H1 (cell line): ENCODE measurements around the gene TRPV2. TPM values are rescaled to one million over a fixed set of nuclear protein-coding genes. Genes with fewer than 3 reads are reported as not detected.

Experiments used
- CTCF ChIA-PET: fragments of 300-600 bp; sonication (Branson Sonifier 250); formaldehyde crosslinking; loops from one replicate; lab custom pipeline; 2021; ENCODE audit not compliant: partially characterized antibody; lab: Charles Lee
- POLR2A ChIA-PET: fragments of 300-600 bp; sonication (Branson Sonifier 250); formaldehyde crosslinking; loops from one replicate; lab custom pipeline; 2021; ENCODE audit warnings: inconsistent platforms; ENCODE audit not compliant: partially characterized antibody; lab: Charles Lee
- DNase-seq, 2 experiments: peaks; one replicate each; pipeline versions ENCODE4 v3.0.0 to v3.0.0-alpha.2; 2010 to 2022; ENCODE audit warnings: low spot score in 2 of 2, low read depth in 1 of 2, mixed read lengths in 1 of 2
- FAIRE-seq: peaks from 2 replicates; lab custom pipeline; 2011; peaks lifted over from hg19 to GRCh38; lab: Jason Lieb, UNC
- H2AFZ ChIP-seq: 2 replicates; pipeline ENCODE4 v1.8.1; 2012; ENCODE audit warnings: low read length, inconsistent platforms
- H2AK5ac ChIP-seq: 2 replicates; pipeline ENCODE4 v1.6.1; 2013; ENCODE audit warnings: low read depth, low read length
- H2BK120ac ChIP-seq: replicated peaks from 2 replicates; pipeline ENCODE3; 2013; ENCODE audit warnings: low read depth, low read length, inconsistent platforms
- H2BK12ac ChIP-seq: 2 replicates; pipeline ENCODE4 v1.6.1; 2013; ENCODE audit warnings: low read depth, low read length
- H2BK15ac ChIP-seq: 2 replicates; pipeline ENCODE4 v1.6.1; 2013; ENCODE audit warnings: low read length
- H2BK20ac ChIP-seq: 2 replicates; pipeline ENCODE4 v1.6.1; 2013; ENCODE audit warnings: low read length
- H2BK5ac ChIP-seq: 2 replicates; pipeline ENCODE4 v1.6.1; 2013; ENCODE audit warnings: low read depth, low read length
- H3K14ac ChIP-seq: 2 replicates; pipeline ENCODE4 v1.6.1; 2013; ENCODE audit warnings: inconsistent platforms; ENCODE audit not compliant: insufficient read length
- H3K18ac ChIP-seq: 2 replicates; pipeline ENCODE4 v1.6.1; 2013; ENCODE audit warnings: low read length; ENCODE audit errors: extremely low read depth
- H3K23ac ChIP-seq: 2 replicates; pipeline ENCODE4 v1.6.1; 2013; ENCODE audit warnings: inconsistent platforms; ENCODE audit not compliant: insufficient read length
- H3K23me2 ChIP-seq: 2 replicates; pipeline ENCODE4 v1.6.1; 2013; ENCODE audit warnings: low read depth, low read length
- H3K27ac ChIP-seq: 2 replicates; pipeline ENCODE4 v1.6.1; 2011; ENCODE audit warnings: low read depth, low read length, inconsistent platforms
- H3K27me3 ChIP-seq, 4 experiments: replicated peaks in 1 of 4; 1 replicate in 1 of 4; 2 replicates in 3 of 4; pipeline versions ENCODE4 v1.6.1 to v1.8.1; 2011 to 2013; ENCODE audit warnings: low read length in 3 of 4, mild to moderate bottlenecking in 3 of 4, inconsistent platforms in 2 of 4, mixed read lengths in 2 of 4, moderate library complexity in 1 of 4; ENCODE audit not compliant: control insufficient read depth in 3 of 4, insufficient read depth in 3 of 4; ENCODE audit errors: extremely low read depth in 1 of 4
- H3K36me3 ChIP-seq, 4 experiments: 2 replicates each; pipeline versions ENCODE4 v1.6.1 to v1.8.1; 2011 to 2013; ENCODE audit warnings: mild to moderate bottlenecking in 4 of 4, low read length in 3 of 4, moderate library complexity in 2 of 4, control low read depth in 1 of 4, inconsistent platforms in 1 of 4; ENCODE audit not compliant: insufficient read depth in 4 of 4, control insufficient read depth in 2 of 4
- H3K4ac ChIP-seq: replicated peaks from 2 replicates; pipeline ENCODE3; 2013; ENCODE audit warnings: low read length, low read depth, mixed read lengths, inconsistent platforms; ENCODE audit not compliant: insufficient read length
- H3K4me1 ChIP-seq, 4 experiments: replicated peaks in 1 of 4; 1 replicate in 1 of 4; 2 replicates in 3 of 4; pipeline versions ENCODE4 v1.6.1 to v1.8.1; 2011 to 2013; ENCODE audit warnings: low read length in 3 of 4, inconsistent platforms in 2 of 4, mixed read lengths in 1 of 4; ENCODE audit not compliant: insufficient read depth in 4 of 4, control insufficient read depth in 3 of 4
- H3K4me2 ChIP-seq, 2 experiments: 2 replicates each; pipeline versions ENCODE4 v1.6.1 to v1.8.1; 2011 to 2013; ENCODE audit warnings: low read depth in 2 of 2, low read length in 2 of 2, control low read depth in 1 of 2, inconsistent platforms in 1 of 2, mild to moderate bottlenecking in 1 of 2; ENCODE audit not compliant: insufficient read depth in 1 of 2
- H3K4me3 ChIP-seq, 4 experiments: fragments of 200-600, 300-600 bp in 1 of 4; sonication (generic), shearing (Covaris generic), sonication (Bioruptor Twin) in 1 of 4; 2 replicates each; pipeline versions ENCODE4 v1.5.1 to v1.8.1; 2011 to 2016; ENCODE audit warnings: low read length in 4 of 4, low read depth in 3 of 4, control low read depth in 2 of 4, inconsistent platforms in 2 of 4, mild to moderate bottlenecking in 2 of 4, mixed read lengths in 1 of 4, moderate library complexity in 1 of 4; ENCODE audit not compliant: insufficient read depth in 2 of 4; ENCODE audit errors: extremely low read depth in 1 of 4
- H3K56ac ChIP-seq: replicated peaks from 2 replicates; pipeline ENCODE3; 2013; ENCODE audit warnings: low read depth, mild to moderate bottlenecking, mixed read lengths, low read length, inconsistent platforms; ENCODE audit not compliant: insufficient read length
- H3K79me1 ChIP-seq: 2 replicates; pipeline ENCODE4 v1.6.1; 2013; ENCODE audit warnings: low read depth, low read length, control low read depth
- H3K79me2 ChIP-seq, 2 experiments: 2 replicates each; pipeline versions ENCODE4 v1.6.1 to v1.8.1; 2012 to 2013; ENCODE audit warnings: low read length in 2 of 2, mild to moderate bottlenecking in 2 of 2, inconsistent platforms in 1 of 2; ENCODE audit not compliant: insufficient read depth in 2 of 2, control insufficient read depth in 1 of 2
- H3K9ac ChIP-seq, 4 experiments: replicated peaks in 1 of 4; 1 replicate in 1 of 4; 2 replicates in 3 of 4; pipeline versions ENCODE4 v1.6.1 to v1.8.1; 2011 to 2013; ENCODE audit warnings: low read depth in 3 of 4, low read length in 3 of 4, control low read depth in 2 of 4, mild to moderate bottlenecking in 2 of 4, moderate library complexity in 2 of 4, inconsistent platforms in 1 of 4; ENCODE audit errors: extremely low read depth in 1 of 4
- H3K9me3 ChIP-seq, 2 experiments: 2 replicates each; pipeline versions ENCODE4 v1.6.1 to v1.8.1; 2012 to 2013; ENCODE audit warnings: mild to moderate bottlenecking in 2 of 2, moderate library complexity in 2 of 2, control low read depth in 1 of 2, inconsistent platforms in 1 of 2, low read depth in 1 of 2, low read length in 1 of 2, mixed read lengths in 1 of 2; ENCODE audit not compliant: insufficient read depth in 2 of 2
- H4K20me1 ChIP-seq, 2 experiments: replicated peaks in 1 of 2; 2 replicates each; pipeline versions ENCODE3 to v1.8.1; 2011 to 2013; ENCODE audit warnings: inconsistent platforms in 2 of 2, low read length in 2 of 2, mild to moderate bottlenecking in 1 of 2; ENCODE audit not compliant: insufficient read depth in 2 of 2, control insufficient read depth in 1 of 2
- H4K5ac ChIP-seq: 2 replicates; pipeline ENCODE4 v1.6.1; 2013; ENCODE audit warnings: low read length, low read depth, mixed read lengths, inconsistent platforms; ENCODE audit not compliant: insufficient read length
- H4K8ac ChIP-seq: 2 replicates; pipeline ENCODE4 v1.8.0; 2013; ENCODE audit warnings: mild to moderate bottlenecking, moderate library complexity, low read length, inconsistent platforms; ENCODE audit not compliant: insufficient read depth; ENCODE audit errors: extremely low read depth
- H4K91ac ChIP-seq: replicated peaks from 2 replicates; pipeline ENCODE3; 2013; ENCODE audit warnings: low read length, mixed read lengths, inconsistent platforms; ENCODE audit not compliant: insufficient read length
- BRCA1 ChIP-seq: IDR thresholded peaks from 2 replicates; pipeline ENCODE4 v1.6.1; 2012; ENCODE audit warnings: low read depth, low read length, improper control_type of control experiment
- CBX5 ChIP-seq: fragments of 300-800, 300-1000 bp; sonication (generic); IDR thresholded peaks from 2 replicates; pipeline ENCODE4 v1.7.1; 2016; ENCODE audit warnings: antibody characterized with exemption, low read length, low read depth
- CTBP2 ChIP-seq: IDR thresholded peaks from 2 replicates; pipeline ENCODE4 v1.7.0; 2011; ENCODE audit warnings: borderline replicate concordance, mild to moderate bottlenecking, moderate library complexity, mixed read lengths, low read length; ENCODE audit not compliant: insufficient read depth, insufficient read length
- GTF2F1 ChIP-seq: IDR thresholded peaks from 2 replicates; pipeline ENCODE4 v1.6.1; 2012; ENCODE audit warnings: low read depth, low read length, improper control_type of control experiment, borderline replicate concordance
- PHF8 ChIP-seq: fragments of 200-600 bp; sonication (generic); conservative IDR thresholded peaks from 2 replicates; pipeline ENCODE4 v1.7.1; 2012; ENCODE audit warnings: low read depth, mild to moderate bottlenecking, inconsistent platforms, low read length, moderate library complexity
- WGBS, 2 experiments: shearing (Covaris generic) in 1 of 2; methylation state at CpG; one replicate each; pipeline versions ENCODE4 v1.1.6 to v1.1.7; 2013 to 2015; ENCODE audit warnings: low lambda C conversion rate in 2 of 2, mixed read lengths in 2 of 2, inconsistent platforms in 1 of 2, low coverage in 1 of 2, missing lambda C conversion rate in 1 of 2; ENCODE audit not compliant: insufficient replicate concordance in 2 of 2, insufficient coverage in 1 of 2, insufficient read length in 1 of 2; ENCODE audit errors: extremely low coverage in 1 of 2, missing lambda C conversion rate in 1 of 2; 5-methylcytosine and 5-hydroxymethylcytosine counted together
- polyA plus RNA-seq, 7 experiments: library from polyadenylated mRNA; depleted of rRNA in 3 of 7; stranded (reverse) in 5 of 7; unstranded in 2 of 7; fragments of >200 nt in 5 of 7; fragments of 200-250 nt in 2 of 7; gene quantifications; 1 replicate in 5 of 7; 2 replicates in 1 of 7; 4 replicates in 1 of 7; pipeline versions ENCODE4 v1.2.1 to v1.2.3, GENCODE V29; 2011 to 2013; ENCODE audit warnings: missing spikeins in 2 of 7, mixed read lengths in 2 of 7
- total RNA-seq: library from RNA; stranded (reverse); fragmentation: NEBNext Ultra II Directional; extraction: Animal tissue kit (Norgen Biotek cat#: 25700); gene quantifications from 2 replicates; pipeline ENCODE4 v1.2.1, GENCODE V29; 2021

The TRPV2 gene
- total and polyA plus RNA-seq, 2 of the 8 experiments (the other 6 are each of a cell fraction or from before 2014, with no cell fraction given): 1.7 to 2.1 TPM

DNA sequence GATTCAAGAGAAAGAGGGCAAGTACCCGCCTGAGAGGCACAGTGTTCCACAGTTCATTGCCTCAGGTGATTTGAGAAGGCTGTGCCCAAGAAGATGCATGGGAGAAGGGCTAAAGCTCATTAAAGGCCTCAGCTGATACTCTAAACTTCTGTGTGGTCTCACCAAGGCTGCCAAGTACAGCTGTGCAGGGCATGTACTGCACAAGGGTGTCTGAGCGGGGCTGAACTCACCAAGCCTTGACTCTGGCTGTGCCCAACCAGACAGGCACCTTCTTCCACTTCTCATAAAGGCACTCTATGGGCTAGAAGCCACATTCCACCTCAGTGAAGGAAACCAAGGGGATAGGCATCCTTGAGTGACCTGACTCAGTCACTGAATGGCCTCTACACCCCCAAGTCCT, 63.9 kb downstream of the TRPV2 start:
- Histone ChIP-seq H3K4me1 (peaks cover 0 to 30% (median 12%) of the 10 kb centered on the region in 4 experiments; a peak in 6 of 7 replicates), H3K79me1 (peaks cover 5% of the 10 kb centered on the region), H3K23ac (no peak overlapping the region), H3K56ac (no peak overlapping the region), H4K8ac (no peak overlapping the region; the same call in 1 of the 2 replicates), H2BK120ac (no peak overlapping the region), H2BK5ac (no peak overlapping the region), H3K27me3 (no peaks in the 10 kb centered on the region), H2AK5ac (0 out of 2 replicates have a peak overlapping the region, but pooled peaks have one; percentile 1), H3K9me3 (no peaks in the 10 kb centered on the region), H3K36me3 (no peaks in the 10 kb centered on the region), H3K4me2 (no peak overlapping the region), H4K5ac (no peak overlapping the region), H3K27ac (no peak overlapping the region), H2BK12ac (no peak overlapping the region), H3K4ac (no peak overlapping the region), H2BK20ac (no peak overlapping the region), H3K4me3 (no peak overlapping the region), H3K18ac (no peak overlapping the region), H3K9ac (no peak overlapping the region), H3K79me2 (peaks cover 0 to 9% of the 10 kb centered on the region in 2 experiments; a peak in 1 of 4 replicates), H3K23me2 (no peaks in the 10 kb centered on the region; the same call in 1 of the 2 replicates), H2BK15ac (no peak overlapping the region), H3K14ac (no peak overlapping the region), H2AFZ (no peak overlapping the region), H4K91ac (no peak overlapping the region), H4K20me1 (peaks cover 0 to 2% of the 10 kb centered on the region in 2 experiments)
- CTCF ChIA-PET: interaction anchor here (0.6 to 15.4 kb wide), 9 partner anchors 9 to 397 kb away, joined by 3 to 124 read pairs (median 5); no protein-coding TSS in a partner anchor
- 75% methylated on average over 2 of the region's 2 CpGs; no CpG with 5 or more reads in 1 of the 2 experiments for WGBS, 2 experiments
- TF ChIP-seq CTBP2 (no peak), BRCA1 (no peak), CBX5 (no peak), GTF2F1 (no peak), PHF8 (no peak)
- POLR2A ChIA-PET: interaction anchor here (0.8 to 4.0 kb wide), 6 partner anchors 9 to 99 kb away, joined by 3 to 20 read pairs (median 4); partner anchors contain the start of genes LRRC75A and UBB
- DNase-seq (no peak), FAIRE-seq (no peak)
